GM21717 (cell line): ENCODE measurements around the gene MSL3.

Source experiments
- ATAC-seq: cut with Tn5 transposase; IDR thresholded peaks from one replicate; pipeline ENCODE4 v1.9.1; 2021; ENCODE audit warnings: mild to moderate bottlenecking, moderate library complexity; ENCODE audit not compliant: unreplicated experiment

The MSL3 gene

DNA sequence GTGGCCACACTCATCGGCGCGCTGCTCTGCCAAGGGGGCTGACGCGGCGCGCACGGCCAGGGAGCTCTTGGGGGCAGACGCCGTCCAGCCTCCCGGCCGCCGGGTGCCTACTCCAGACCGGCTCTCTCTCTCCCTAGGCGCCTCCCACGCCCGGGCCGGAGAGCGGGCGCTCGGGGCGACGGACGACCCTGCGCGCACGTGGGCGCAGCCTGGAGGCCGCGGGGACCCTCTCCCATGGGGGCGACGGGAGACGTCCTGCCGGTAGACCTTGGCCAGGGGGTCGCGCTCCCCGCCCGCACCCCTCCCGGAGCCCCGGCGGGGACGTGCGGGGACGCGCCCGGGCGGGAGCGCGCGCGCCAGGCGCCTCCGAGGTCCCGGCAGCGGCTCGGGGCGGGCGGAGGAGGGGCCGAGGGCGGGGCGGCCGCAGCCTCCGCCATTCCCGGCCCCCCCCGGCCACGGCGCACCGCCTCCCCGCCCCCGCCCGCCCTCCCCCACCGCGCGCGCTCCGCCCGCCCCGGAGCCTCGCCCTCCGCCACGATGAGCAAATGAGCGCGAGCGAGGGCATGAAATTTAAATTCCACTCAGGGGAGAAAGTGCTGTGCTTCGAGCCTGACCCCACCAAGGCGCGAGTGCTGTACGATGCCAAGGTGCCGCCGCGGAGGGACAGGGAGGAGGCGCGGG lies at the start of gene MSL3:
Gene MSL3, plus strand, starts transcription at position 519 of the 681 bp plus-strand sequence. Its CDS starts 27 bp downstream, at position 546.
- peak; percentile 21 for ATAC-seq

GRCh38 chrX:11722304-11722703 lies 35.7 kb upstream of the MSL3 start:
- ATAC-seq = no peak

DNA sequence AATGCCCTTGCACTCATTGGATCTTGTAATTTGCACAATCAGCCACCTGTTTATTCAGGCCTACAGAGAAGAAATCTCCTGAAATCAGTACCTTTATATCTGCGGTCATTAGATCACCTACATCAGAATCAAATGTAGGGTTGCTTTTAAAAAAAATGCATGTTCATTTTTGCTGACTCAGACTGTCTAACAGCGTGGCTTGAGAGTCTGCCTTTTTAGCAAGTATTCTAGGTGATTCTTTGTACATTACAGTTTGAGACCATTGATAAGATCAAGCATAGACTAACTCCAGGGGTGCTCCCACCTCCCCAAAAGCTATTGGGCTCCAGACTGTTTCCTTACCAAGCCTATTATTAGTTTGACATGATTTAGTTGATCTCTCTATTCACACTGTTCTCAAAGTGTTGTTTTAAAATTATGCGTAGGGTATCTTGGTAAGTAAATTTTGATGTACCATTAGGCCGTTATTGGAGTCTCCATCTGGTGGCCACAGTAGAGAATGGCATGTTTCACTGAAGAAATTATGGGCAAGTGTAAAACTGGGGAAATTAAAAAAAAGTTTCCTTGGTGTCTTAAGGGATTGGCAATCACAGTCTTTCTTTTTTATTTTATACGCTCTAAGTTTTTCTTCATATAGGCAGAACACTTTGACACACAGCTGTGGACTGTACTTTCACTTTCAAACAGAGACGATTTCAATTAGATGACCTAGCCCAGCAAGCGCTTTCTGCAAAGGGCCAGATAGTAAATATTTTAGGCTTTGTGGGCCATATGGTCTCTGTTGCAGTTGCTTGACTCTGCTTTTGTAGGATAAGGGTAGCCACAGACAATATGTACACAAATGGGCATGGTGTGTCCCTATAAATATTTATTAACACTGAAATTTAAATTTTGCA lies 33.7 kb upstream of the MSL3 start:
- ATAC-seq = no peak

DNA sequence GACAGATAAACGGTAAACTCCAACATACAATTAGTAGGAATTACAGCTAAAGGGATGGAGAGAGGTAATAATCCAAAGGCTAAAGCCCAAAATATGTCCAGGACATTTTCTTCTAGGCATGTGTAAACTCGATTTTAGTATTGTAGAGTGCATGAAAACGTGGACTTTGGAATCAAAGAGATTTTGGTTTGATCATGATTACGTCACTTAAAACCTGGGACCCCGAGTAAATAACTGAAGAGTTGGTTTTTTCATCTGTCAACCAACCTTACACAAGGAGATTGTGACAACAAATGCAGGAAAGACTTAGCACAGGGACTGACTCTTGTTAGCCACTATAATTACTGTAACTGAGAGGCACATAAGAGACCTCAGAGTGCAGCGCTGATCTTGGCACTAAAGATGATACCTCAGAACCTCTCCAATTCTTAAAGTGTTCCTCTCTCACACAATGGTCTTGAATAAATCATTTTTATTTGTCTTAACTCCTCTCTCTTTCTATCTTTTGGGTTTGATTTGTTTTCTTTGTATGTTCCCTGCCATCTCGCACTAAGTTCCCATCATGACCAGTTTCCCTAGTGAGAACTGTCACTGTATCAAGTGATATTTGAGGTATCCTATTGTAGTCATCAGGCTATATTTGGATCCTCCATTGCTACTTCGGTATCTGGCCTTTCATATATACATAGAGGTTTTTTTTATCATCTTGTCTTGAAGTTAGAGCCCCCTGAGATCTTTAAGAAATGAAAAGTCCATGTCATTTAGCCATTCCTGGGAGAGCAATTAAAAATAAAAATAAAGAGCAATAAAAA lies 32.2 kb upstream of the MSL3 start:
- no peak for ATAC-seq

DNA sequence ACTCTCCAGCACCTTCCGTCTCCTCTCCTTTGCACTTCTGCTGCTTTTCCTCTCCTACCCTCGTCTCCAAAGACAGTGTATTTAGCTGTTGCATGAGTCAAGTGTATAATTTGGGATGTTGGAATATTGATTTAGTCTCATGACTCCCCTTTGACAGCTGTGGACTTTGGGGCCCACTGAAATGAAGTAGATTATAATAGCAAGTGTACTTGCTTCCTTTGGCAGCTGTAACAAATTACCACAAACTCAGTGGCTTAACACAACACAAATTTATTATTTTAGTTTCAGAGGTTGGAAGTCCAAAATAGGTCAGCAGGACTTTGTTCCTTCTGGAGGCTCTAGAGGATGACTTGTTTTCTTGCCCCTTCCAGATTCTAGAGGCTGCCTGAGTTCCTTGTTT lies 29.5 kb upstream of the MSL3 start:
- ATAC-seq = no peak

DNA sequence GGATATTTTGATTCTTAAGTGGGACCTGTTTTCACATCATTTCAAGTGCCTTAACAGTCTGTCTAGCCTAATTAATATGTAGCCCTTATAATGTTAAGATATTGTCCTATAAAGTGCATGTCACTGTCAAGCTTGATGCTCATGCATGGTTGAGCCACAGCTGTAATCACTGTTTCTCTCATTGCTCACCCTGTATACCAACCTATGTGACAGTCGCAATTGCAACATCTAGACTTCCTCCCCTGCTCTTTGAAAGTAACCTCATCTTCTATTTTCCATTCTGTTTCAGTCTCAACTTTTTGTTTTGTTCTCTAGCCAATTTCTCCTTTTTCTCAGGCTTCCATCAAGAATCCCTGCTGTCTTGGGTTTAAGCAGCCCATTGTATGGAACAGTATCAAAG lies 24.4 kb upstream of the MSL3 start:
- peak; percentile 58 for ATAC-seq

DNA sequence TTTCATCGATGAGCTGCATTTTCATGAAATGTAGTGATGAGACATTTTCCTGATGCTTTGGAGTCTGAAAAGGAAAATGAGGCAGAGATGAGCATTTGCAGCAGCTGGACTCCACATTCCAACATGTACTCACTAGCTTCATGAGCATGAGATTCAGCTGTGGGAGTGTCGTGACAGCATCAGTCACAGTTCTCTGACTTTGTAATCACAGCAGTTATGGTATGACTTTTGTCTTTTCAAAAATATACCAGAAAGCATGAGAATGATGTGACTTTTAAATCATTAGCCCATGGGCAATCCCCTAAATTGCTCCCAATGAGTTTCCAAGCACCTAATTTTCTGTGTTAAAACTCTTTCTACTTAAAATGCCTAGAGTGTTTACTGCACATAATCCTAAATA lies 18.3 kb upstream of the MSL3 start:
- peak; percentile 37 for ATAC-seq

GRCh38 chrX:11740794-11741193 lies 17.2 kb upstream of the MSL3 start:
- ATAC-seq = no peak

DNA sequence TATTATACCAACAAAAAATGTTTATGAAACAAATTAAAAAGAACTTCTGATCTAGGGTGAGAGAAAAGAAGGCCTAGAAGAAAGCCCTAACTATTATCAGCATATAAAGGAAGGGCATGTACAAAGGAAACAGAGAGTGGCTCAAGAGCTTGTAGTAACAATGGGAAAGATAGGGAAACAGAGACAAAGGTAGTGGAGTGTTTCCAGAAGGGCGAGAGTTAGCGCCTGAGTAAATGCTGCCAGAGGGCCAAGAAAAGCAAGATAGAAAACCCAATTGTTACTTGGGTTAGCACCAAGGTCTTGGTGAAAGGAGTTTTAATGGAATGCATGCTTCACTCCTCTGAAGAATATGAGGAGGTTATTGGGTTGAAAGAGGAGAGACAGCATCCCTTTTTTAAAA lies 16.5 kb upstream of the MSL3 start:
- ATAC-seq = no peak

DNA sequence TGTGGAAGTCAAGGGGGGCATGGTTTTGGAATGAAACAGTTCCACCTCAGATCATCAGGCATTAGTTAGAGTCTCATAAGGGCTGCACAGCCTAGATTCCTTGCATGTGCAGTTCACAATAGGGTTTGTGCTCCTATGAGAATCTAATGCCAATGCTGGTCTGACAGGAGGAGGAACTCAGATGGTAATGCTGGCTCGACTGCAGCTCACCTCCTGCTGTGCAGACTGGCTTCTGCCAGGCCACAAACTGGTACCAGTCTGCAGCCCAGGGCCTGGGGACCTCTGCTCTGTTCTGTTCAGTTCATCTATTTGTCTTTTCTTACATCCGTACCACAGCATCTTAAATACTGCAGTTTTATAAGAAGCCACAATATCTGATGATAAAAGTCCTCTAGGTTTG lies 12.2 kb upstream of the MSL3 start:
- ATAC-seq = no peak

DNA sequence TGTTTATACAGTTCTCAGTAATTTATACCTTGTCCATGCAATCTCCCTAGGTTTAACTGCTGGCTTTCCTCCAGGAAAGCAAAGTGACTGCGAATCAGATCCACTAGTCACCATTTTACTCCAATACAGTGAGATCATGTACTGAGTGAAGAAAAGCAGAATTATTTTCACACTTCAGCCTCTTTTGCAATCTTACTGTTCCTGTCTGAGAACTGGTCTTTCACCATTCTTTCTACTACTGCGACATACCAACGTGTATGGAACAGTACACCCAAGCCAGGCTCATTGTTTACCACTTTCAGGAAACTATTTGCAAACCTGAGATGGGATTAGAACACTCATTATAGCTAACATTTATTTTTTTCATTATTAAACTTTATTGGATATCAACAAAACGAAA lies 8.0 kb upstream of the MSL3 start:
- ATAC-seq = no peak

- no peak for ATAC-seq
Measured at GRCh38 chrX:11750694-11751093, 7.3 kb upstream of the MSL3 start.

DNA sequence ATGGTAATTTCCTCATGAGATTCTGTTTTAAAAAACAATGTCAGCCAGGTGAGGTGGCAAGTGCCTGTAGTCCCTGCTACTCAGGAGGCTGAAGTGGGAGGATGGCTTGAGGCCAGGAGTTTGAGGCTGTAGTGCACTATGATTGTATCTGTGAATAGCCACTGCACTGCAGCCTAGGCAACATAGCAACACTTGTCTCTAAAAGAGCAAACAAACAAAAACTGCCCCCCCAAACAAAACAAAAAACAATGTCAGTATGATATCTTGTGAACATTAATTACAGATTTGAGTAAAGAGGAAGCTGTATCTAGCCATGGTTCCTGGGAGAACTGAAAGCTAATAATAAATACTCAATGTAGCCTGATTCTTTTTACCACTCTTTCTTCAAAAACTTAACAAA lies 6.8 kb upstream of the MSL3 start:
- ATAC-seq = no peak

DNA sequence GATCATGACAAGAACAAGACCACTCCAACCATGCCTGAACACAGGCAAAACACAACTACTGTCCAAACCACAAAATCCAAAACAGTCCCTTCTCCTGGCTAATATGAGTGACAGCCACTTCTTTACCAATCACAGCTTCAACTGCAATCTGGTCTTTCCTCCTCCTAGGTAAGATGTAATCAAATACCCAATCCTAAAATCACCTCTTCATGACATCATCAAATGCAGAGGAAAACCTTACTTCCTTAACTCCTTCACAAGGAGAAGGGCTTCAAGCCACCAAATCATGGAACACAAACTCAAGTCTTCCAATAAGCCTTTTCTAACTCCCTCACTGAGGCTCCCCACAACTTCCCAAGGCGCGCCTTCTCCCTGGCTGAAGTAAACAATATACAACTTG lies 4.4 kb upstream of the MSL3 start:
- ATAC-seq = no peak

- ATAC-seq = no peak
Measured at GRCh38 chrX:11754958-11755645, 2.9 kb upstream of the MSL3 start.

DNA sequence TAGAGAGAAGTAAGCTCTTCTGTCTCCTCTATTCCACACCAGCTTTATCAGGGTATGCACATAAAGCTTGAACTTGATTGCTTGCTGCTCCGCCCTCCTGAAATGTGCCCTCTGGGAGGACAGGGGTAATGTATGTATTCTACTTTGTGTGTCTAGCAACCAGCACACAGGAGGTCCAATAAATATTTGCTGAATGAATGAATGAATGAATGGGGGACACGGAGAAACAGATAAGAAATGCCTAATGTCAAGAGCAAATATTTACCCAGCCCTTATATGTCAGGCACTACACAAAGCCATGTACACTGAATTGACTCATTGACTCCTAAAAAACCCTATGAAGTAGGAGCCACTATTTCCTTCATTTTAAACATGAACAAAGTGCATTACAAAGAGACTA lies 2.3 kb upstream of the MSL3 start:
- no peak for ATAC-seq

DNA sequence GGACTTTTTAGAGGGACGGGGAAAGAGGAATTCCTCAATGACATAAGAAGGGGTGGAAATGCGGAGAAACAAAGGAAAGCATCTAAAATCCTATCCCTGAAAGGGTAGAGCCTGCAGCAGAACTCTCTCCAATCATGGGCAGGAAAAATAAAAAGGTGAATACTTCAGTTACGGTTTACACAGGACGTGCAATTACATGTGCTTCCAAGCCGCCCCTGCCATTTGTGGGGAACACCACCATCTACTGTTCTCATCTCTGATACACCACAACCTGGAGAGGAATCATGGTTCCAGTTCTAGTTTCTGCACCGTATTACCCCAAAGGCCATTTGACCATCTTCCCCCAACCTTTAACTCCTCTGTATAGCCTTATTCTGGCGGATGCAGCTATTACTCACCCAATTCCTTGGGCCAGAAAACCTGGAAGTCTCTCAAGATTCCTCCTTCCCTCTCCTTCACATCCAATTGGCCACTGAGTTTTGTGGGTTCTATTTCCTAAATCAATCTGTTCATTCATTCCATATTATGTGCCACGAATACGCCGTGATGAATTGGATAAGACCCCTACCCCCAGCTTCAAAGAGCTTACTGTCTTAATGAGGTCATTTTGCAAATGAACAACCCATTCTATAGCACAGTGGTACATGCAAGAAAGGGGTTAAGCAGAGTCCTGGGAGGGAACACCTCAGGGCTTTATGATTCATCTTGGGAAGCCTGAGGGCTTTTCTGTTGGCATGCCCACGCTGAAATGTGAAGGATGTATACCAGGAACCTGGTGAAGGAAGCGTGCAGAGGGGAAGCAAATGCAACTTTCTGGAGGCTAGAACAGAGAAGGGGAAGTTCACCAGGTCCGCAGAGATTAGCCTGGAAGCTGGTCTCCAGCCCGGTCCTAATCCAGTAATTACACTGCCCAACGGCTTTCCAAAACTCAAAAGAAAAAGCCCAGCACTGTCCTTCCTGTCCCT lies 1.4 kb upstream of the MSL3 start:
- ATAC-seq = no peak

DNA sequence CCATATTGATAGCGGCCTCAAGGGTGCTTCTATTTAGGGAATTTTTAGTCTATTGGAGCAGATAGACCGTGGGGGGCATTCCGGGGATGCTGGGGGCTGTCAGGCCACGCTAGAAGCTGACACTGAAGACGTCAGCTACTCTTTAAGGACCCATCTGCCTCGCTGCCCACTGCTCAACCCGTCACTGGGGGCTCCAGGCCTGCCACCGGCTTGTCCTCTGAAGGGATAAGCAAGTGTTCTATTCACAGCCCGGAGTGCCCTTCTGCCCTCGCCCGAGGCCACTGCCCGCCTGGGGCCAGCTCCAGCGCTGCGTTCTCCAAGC lies 679 bp upstream of the MSL3 start:
- no peak for ATAC-seq

DNA sequence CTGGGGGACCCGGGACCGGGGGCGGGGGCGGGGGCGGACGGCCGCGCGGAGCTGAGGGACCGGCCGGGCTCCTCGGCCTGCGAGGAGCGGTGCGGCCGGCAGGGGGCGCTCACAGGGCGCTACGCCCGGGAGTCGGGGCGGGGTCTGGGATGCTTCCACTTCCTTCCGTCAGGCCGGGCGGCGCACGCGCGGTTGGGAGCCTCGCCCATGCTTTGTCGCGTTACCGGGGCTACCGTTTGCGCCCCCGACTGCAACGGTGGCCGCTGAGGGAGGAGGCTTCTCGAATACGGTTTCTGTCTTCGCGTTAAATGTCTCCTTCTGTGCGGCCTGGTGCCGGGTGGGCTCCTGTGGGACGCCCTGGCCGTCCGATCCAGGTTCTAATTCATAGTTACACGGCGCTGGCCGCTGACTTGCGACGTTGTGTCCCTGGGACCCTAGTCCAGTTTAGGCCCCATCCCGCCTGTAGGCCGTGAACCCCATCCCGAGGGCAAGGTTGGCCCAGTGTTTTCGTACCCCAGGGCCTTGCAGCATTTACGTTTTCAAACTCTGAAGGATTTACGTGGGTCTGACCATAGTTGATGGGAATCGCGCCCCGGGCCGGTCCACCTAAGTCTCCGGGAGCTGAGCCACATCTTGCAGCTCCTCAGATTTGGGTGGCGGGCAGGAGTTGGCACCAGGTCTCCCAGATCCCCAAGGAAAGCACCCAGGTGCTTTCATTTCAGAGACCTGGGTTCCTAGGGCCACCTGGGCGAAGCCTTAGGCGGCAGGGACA lies 549 bp downstream of the MSL3 start:
- ATAC-seq = peak; percentile 36
